Cardiac muscle cell (in vitro differentiated cells and primary cell): Measurements from ENCODE around the gene BUB1B. TPM values are rescaled to one million over a fixed set of nuclear protein-coding genes. Genes with fewer than 3 reads are reported as not detected.
"Not testable (repeated sequence)": the region's sequence is repeated elsewhere in the genome, so short reads cannot be mapped to it uniquely, and the experiment has no call there.

Experiments used
- DNase-seq, 2 donors: peaks; one replicate each; pipeline versions ENCODE4 v3.0.0 to v3.0.0-alpha.2; 2010 to 2017; ENCODE audit warnings: low read depth in 1 of 2, low spot score in 1 of 2
- H3K27ac ChIP-seq: fragments of 200-600 bp; sonication (generic); 2 replicates; pipeline ENCODE4 v1.5.1; 2016
- H3K27me3 ChIP-seq: fragments of 200-600 bp; sonication (generic); 2 replicates; pipeline ENCODE4 v1.6.0; 2016; ENCODE audit warnings: control low read depth
- H3K36me3 ChIP-seq: fragments of 200-600 bp; sonication (generic); 2 replicates; pipeline ENCODE4 v1.5.1; 2016; ENCODE audit warnings: control low read depth
- H3K4me1 ChIP-seq: fragments of 200-600 bp; sonication (generic); 2 replicates; pipeline ENCODE4 v1.8.1; 2017; ENCODE audit warnings: low read depth, mild to moderate bottlenecking, mixed run types
- H3K4me3 ChIP-seq: fragments of 200-600 bp; sonication (generic); 2 replicates; pipeline ENCODE4 v1.5.1; 2016; ENCODE audit warnings: mild to moderate bottlenecking
- H3K9me3 ChIP-seq: fragments of 200-600 bp; sonication (generic); 2 replicates; pipeline ENCODE4 v1.5.1; 2017; ENCODE audit warnings: low read depth, mild to moderate bottlenecking, control low read depth
- CTCF ChIP-seq: IDR thresholded peaks from 2 replicates; pipeline ENCODE4 v1.5.1; 2012; ENCODE audit warnings: low read depth, mild to moderate bottlenecking, low read length
- polyA plus RNA-seq: library from polyadenylated mRNA; unstranded; fragments of >200 nt; fragmentation: Nextera tagmentation; extraction: Ambion mirVana; gene quantifications from 2 replicates; pipeline ENCODE4 v1.2.1, GENCODE V29; 2016
- total RNA-seq: library from RNA; depleted of rRNA; stranded (reverse); fragments of >200 nt; gene quantifications from 2 replicates; pipeline ENCODE4 v1.2.3, GENCODE V29; 2016

The BUB1B gene, protein sequence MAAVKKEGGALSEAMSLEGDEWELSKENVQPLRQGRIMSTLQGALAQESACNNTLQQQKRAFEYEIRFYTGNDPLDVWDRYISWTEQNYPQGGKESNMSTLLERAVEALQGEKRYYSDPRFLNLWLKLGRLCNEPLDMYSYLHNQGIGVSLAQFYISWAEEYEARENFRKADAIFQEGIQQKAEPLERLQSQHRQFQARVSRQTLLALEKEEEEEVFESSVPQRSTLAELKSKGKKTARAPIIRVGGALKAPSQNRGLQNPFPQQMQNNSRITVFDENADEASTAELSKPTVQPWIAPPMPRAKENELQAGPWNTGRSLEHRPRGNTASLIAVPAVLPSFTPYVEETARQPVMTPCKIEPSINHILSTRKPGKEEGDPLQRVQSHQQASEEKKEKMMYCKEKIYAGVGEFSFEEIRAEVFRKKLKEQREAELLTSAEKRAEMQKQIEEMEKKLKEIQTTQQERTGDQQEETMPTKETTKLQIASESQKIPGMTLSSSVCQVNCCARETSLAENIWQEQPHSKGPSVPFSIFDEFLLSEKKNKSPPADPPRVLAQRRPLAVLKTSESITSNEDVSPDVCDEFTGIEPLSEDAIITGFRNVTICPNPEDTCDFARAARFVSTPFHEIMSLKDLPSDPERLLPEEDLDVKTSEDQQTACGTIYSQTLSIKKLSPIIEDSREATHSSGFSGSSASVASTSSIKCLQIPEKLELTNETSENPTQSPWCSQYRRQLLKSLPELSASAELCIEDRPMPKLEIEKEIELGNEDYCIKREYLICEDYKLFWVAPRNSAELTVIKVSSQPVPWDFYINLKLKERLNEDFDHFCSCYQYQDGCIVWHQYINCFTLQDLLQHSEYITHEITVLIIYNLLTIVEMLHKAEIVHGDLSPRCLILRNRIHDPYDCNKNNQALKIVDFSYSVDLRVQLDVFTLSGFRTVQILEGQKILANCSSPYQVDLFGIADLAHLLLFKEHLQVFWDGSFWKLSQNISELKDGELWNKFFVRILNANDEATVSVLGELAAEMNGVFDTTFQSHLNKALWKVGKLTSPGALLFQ
- total RNA-seq (20.6 and 157 TPM in 2 replicates), polyA plus RNA-seq (10.1 and 41.0 TPM in 2 replicates)

- Histone ChIP-seq H3K9me3 (no peaks in the 10 kb centered on the region), H3K4me1 (no peaks in the 10 kb centered on the region), H3K27ac (peak within 1 kb of the TSS; percentile 62), H3K27me3 (no peaks in the 10 kb centered on the region), H3K36me3 (no peaks in the 10 kb centered on the region), H3K4me3 (peak within 1 kb of the TSS; percentile 71)
- TF ChIP-seq CTCF = no peak
- DNase-seq = peak; percentile 94
These were observed at the start of gene BUB1B for GRCh38 chr15:40160689-40161688. Gene BUB1B (plus strand): TSS chr15:40161069. CDS start chr15:40161221, 152 bp downstream.

GRCh38 chr15:40111888-40112287, 49.0 kb upstream of the BUB1B start:
- peak overlapping the region; percentile 56 for H3K27ac ChIP-seq
- no peaks in the 10 kb centered on the region for H3K9me3 ChIP-seq
- H3K4me3 ChIP-seq = no peak overlapping the region
- H3K27me3 ChIP-seq = no peaks in the 10 kb centered on the region
- H3K4me1 ChIP-seq = peaks cover 19% of the 10 kb centered on the region
- no peak for DNase-seq
- H3K36me3 ChIP-seq = no peaks in the 10 kb centered on the region
- no peak for TF ChIP-seq CTCF

- no peak for DNase-seq
- H3K4me1 ChIP-seq = peaks cover 10% of the 10 kb centered on the region
- H3K27me3 ChIP-seq = no peaks in the 10 kb centered on the region
- no peak overlapping the region for H3K4me3 ChIP-seq
- no peaks in the 10 kb centered on the region for H3K9me3 ChIP-seq
- H3K36me3 ChIP-seq = no peaks in the 10 kb centered on the region
- TF ChIP-seq CTCF = no peak
- H3K27ac ChIP-seq = no peak overlapping the region
These were observed 48.1 kb upstream of the BUB1B start for GRCh38 chr15:40112789-40113188.

DNA sequence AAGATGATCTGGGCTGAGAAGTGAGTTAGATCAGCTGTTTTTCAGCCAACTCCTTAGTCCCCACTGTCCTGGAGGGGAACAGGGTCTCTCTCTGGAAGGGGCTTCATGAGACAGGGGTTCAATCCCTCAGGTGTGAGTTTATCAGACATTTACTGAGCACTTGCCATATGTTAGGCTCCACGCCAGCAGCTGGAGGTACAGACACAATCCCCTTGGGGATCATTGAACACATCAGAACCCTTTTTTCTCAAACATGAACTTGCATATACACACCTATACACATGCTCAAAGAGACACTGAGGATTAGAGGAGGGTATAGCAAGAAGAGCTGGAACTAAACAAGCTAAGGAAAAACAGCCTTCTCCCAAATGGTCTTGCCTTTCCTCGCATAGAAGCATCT, 46.7 kb upstream of the BUB1B start:
- peaks cover 10% of the 10 kb centered on the region for H3K4me1 ChIP-seq
- no peak overlapping the region for H3K27ac ChIP-seq
- TF ChIP-seq CTCF = no peak
- no peak for DNase-seq
- H3K9me3 ChIP-seq = no peaks in the 10 kb centered on the region
- no peak overlapping the region for H3K4me3 ChIP-seq
- no peaks in the 10 kb centered on the region for H3K36me3 ChIP-seq
- no peaks in the 10 kb centered on the region for H3K27me3 ChIP-seq

DNA sequence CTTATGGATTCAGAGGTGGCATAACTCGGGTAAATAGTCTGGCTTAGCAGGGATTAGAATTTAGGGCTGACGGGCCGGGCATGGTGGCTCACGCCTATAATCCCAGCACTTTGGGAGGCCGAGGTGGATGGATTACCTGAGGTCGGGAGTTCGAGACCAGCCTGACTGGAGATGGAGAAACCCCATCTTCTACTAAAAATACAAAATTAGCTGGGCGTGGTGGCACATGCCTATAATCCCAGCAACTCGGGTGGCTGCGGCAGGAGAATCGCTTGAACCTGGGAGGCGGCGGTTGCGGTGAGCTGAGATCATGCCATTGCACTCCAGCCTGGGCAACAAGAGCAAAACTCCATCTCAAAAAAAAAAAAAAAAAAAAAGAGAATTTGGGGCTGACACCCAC, 45.8 kb upstream of the BUB1B start:
- not testable (repeated sequence) for H3K4me1 ChIP-seq, H3K36me3 ChIP-seq, H3K27ac ChIP-seq, H3K9me3 ChIP-seq, H3K27me3 ChIP-seq, DNase-seq, H3K4me3 ChIP-seq
